Suprapubic skin (tissue), 4 donors: ENCODE data around the gene DCST2. TPM values are rescaled to one million over a fixed set of nuclear protein-coding genes. Genes with fewer than 3 reads are reported as not detected.
"Not testable (repeated sequence)": the region's sequence is repeated elsewhere in the genome, so short reads cannot be mapped to it uniquely, and the experiment has no call there.

Source experiments
- DNase-seq, 2 donors: peaks; one replicate each; pipeline ENCODE4 v3.0.0-alpha.2; 2019; ENCODE audit warnings: low spot score in 2 of 2
- H3K27ac ChIP-seq: fragments of 200-600 bp; sonication (generic); one replicate; pipeline ENCODE4 v1.5.1; 2019
- H3K27me3 ChIP-seq: fragments of 200-600 bp; sonication (generic); one replicate; pipeline ENCODE4 v1.5.1; 2019
- H3K36me3 ChIP-seq: fragments of 200-600 bp; sonication (generic); one replicate; pipeline ENCODE4 v1.5.1; 2019
- H3K4me1 ChIP-seq: fragments of 200-600 bp; sonication (generic); one replicate; pipeline ENCODE4 v1.5.1; 2019
- H3K4me3 ChIP-seq: fragments of 200-600 bp; sonication (generic); one replicate; pipeline ENCODE4 v1.5.1; 2019; ENCODE audit warnings: mild to moderate bottlenecking
- H3K9me3 ChIP-seq: fragments of 200-600 bp; sonication (generic); one replicate; pipeline ENCODE4 v1.5.1; 2019
- CTCF ChIP-seq, 2 donors: fragments of 200-600 bp in 1 of 2; fragments of 450-650 bp in 1 of 2; sonication (generic) in 1 of 2; IDR thresholded peaks; one replicate each; pipeline ENCODE4 v1.5.1; 2016 to 2019; ENCODE audit warnings: antibody characterized with exemption in 2 of 2, mild to moderate bottlenecking in 1 of 2, moderate library complexity in 1 of 2
- EP300 ChIP-seq: sonication (generic); formaldehyde crosslinking; IDR thresholded peaks from one replicate; pipeline ENCODE4 v1.6.1; 2017; ENCODE audit warnings: antibody characterized with exemption
- POLR2A ChIP-seq, 2 donors: fragments of 450-650 bp; IDR thresholded peaks; one replicate each; pipeline ENCODE4 v1.6.1; 2017; ENCODE audit warnings: antibody characterized with exemption in 2 of 2, mild to moderate bottlenecking in 2 of 2, moderate library complexity in 2 of 2
- POLR2AphosphoS5 ChIP-seq, 3 donors: sonication (generic); formaldehyde crosslinking; IDR thresholded peaks; one replicate each; pipeline ENCODE4 v1.6.1; 2017; ENCODE audit warnings: antibody characterized with exemption in 3 of 3
- WGBS: methylation state at CpG from one replicate; pipeline ENCODE4 v1.1.5; 2018; 5-methylcytosine and 5-hydroxymethylcytosine counted together
- total RNA-seq, 4 donors: library from RNA; depleted of rRNA; stranded (reverse); fragments of >200 nt; gene quantifications; one replicate each; pipeline ENCODE4 v1.1.0, GENCODE V29; 2016

DCST2 gene
- total RNA-seq, 4 donors from 2014 or later, result 13.4 to 36.0 (median 14.5) TPM

- Histone ChIP-seq H3K27me3 (no peaks in the 10 kb centered on the region), H3K4me1 (peaks cover 36% of the 10 kb centered on the region), H3K4me3 (peak overlapping the region; percentile 97), H3K9me3 (no peaks in the 10 kb centered on the region), H3K36me3 (no peaks in the 10 kb centered on the region), H3K27ac (peak overlapping the region; percentile 96)
- TF ChIP-seq CTCF (IDR thresholded peaks at IDR 0.05) (peak; percentile 72 to 76), POLR2AphosphoS5 (IDR thresholded peaks at IDR 0.05) (no peak)
- peak; percentile 76 to 82 for DNase-seq
- 10% methylated on average over 30 of the region's 40 CpGs for WGBS
Observed at GRCh38 chr1:154998818-154999570, 34.6 kb downstream of the DCST2 start.

GRCh38 chr1:154998201-154998780, 35.3 kb downstream of the DCST2 start:
- Histone ChIP-seq H3K27me3 (no peaks in the 10 kb centered on the region), H3K4me3 (no peak overlapping the region), H3K9me3 (no peaks in the 10 kb centered on the region), H3K4me1 (peaks cover 32% of the 10 kb centered on the region), H3K27ac (no peak overlapping the region), H3K36me3 (no peaks in the 10 kb centered on the region)
- 74% methylated on average over 16 of the region's 16 CpGs for WGBS
- no peak for TF ChIP-seq POLR2AphosphoS5 (IDR thresholded peaks at IDR 0.05)
- no peak for TF ChIP-seq EP300
- no peak for TF ChIP-seq CTCF (IDR thresholded peaks at IDR 0.05)
- TF ChIP-seq POLR2A (IDR thresholded peaks at IDR 0.05), result no peak
- peak in 1 of 2 donors; percentile 67 for DNase-seq

GRCh38 chr1:154996966-154997701, 36.4 kb downstream of the DCST2 start:
- peaks cover 32% of the 10 kb centered on the region for H3K4me1 ChIP-seq
- peak in 1 of 2 donors; percentile 48 for DNase-seq
- WGBS, result 83% methylated on average over 15 of the region's 15 CpGs

GRCh38 chr1:154995301-154995983, 38.1 kb downstream of the DCST2 start:
- 52% methylated on average over 13 of the region's 13 CpGs for WGBS
- H3K27ac ChIP-seq, H3K27me3 ChIP-seq, H3K4me3 ChIP-seq, H3K9me3 ChIP-seq: not testable (repeated sequence)
- peak in 1 of 2 donors; percentile 24 for TF ChIP-seq CTCF (IDR thresholded peaks at IDR 0.05)
- Histone ChIP-seq H3K4me1 (peaks cover 29% of the 10 kb centered on the region), H3K36me3 (peaks cover 19% of the 10 kb centered on the region)
- peak in 1 of 2 donors; percentile 67 for DNase-seq

More at GRCh38 chr1:154996966-154997701, 36.4 kb downstream of the DCST2 start:
- no peak for TF ChIP-seq CTCF (IDR thresholded peaks at IDR 0.05)
- TF ChIP-seq POLR2AphosphoS5 (IDR thresholded peaks at IDR 0.05), result no peak
- no peak for TF ChIP-seq EP300
- no peak for TF ChIP-seq POLR2A (IDR thresholded peaks at IDR 0.05)
- Histone ChIP-seq H3K4me3 (no peak overlapping the region), H3K36me3 (peaks cover 6% of the 10 kb centered on the region), H3K27me3 (no peaks in the 10 kb centered on the region), H3K27ac (no peak overlapping the region), H3K9me3 (no peaks in the 10 kb centered on the region)
